ENCODE results near the gene CACNG1. TPM values are rescaled to one million over a fixed set of nuclear protein-coding genes. Genes with fewer than 3 reads are reported as not detected.

CACNG1 gene
- total and polyA plus RNA-seq, 3 donors from 2014 or later, result 0.69 TPM; not detected in 2

DNA sequence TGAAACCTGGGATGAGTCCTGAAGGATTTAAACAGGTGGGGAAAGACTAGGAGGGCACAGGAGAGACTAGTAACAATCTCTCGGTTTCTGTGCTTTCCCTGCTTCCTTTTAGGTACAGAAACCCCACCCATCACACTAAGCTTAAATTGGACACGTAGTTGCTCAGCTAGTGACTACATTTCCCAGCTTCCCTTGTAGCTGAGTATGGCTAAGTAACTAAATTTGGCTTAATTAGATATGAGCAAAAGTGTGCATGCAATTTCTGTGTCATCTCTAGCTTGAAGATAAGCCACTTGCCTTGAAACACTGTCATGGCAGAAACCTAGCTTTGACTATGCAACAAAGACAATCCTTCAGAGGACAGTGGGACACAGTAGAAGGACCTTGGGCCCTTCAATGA is 36.5 kb downstream of the CACNG1 start:
- Histone ChIP-seq H3K27ac (no peak overlapping the region), H3K4me3 (no peak overlapping the region), H3K36me3 (ENCODE audit: low read depth, missing control alignments) (no peaks in the 10 kb centered on the region), H3K9me3 (no peaks in the 10 kb centered on the region), H3K27me3 (no peaks in the 10 kb centered on the region), H3K4me1 (no peaks in the 10 kb centered on the region)
- intact Hi-C loops (cut with DNase I; ENCODE audit: low total_unique reads), result no loop called here
- 89 to 92% methylated on average over 2 of the region's 2 CpGs for WGBS, 2 donors
- no peak for TF ChIP-seq CTCF (IDR thresholded peaks at IDR 0.05)
- TF ChIP-seq POLR2A (IDR thresholded peaks at IDR 0.05), result no peak
- no peak for DNase-seq

- no peaks in the 10 kb centered on the region for H3K27me3 ChIP-seq
- no peak for TF ChIP-seq CTCF (IDR thresholded peaks at IDR 0.05)
- TF ChIP-seq POLR2A (IDR thresholded peaks at IDR 0.05), result no peak
- no peak for DNase-seq
- H3K9me3 ChIP-seq, result no peaks in the 10 kb centered on the region
- no peaks in the 10 kb centered on the region for H3K36me3 ChIP-seq (ENCODE audit: low read depth, missing control alignments)
- WGBS, 2 donors, result 77 to 91% methylated on average over 1 of the region's 1 CpG
- H3K4me1 ChIP-seq, result no peaks in the 10 kb centered on the region
- no peak overlapping the region for H3K4me3 ChIP-seq
- no peak overlapping the region for H3K27ac ChIP-seq
- intact Hi-C loops (cut with DNase I; ENCODE audit: low total_unique reads), result no loop called here
These were observed 37.8 kb downstream of the CACNG1 start for GRCh38 chr17:67082107-67082506.

GRCh38 chr17:67085406-67085805 is 41.1 kb downstream of the CACNG1 start:
- Histone ChIP-seq H3K4me3 (no peak overlapping the region), H3K27me3 (no peaks in the 10 kb centered on the region), H3K27ac (no peak overlapping the region), H3K9me3 (no peaks in the 10 kb centered on the region), H3K4me1 (no peaks in the 10 kb centered on the region), H3K36me3 (ENCODE audit: low read depth, missing control alignments) (no peaks in the 10 kb centered on the region)
- WGBS, 2 donors, result 79 to 89% methylated on average over 3 of the region's 3 CpGs
- TF ChIP-seq CTCF (IDR thresholded peaks at IDR 0.05) (no peak), POLR2A (IDR thresholded peaks at IDR 0.05) (no peak)
- intact Hi-C loops (cut with DNase I; ENCODE audit: low total_unique reads), result no loop called here
- DNase-seq, result no peak

DNA sequence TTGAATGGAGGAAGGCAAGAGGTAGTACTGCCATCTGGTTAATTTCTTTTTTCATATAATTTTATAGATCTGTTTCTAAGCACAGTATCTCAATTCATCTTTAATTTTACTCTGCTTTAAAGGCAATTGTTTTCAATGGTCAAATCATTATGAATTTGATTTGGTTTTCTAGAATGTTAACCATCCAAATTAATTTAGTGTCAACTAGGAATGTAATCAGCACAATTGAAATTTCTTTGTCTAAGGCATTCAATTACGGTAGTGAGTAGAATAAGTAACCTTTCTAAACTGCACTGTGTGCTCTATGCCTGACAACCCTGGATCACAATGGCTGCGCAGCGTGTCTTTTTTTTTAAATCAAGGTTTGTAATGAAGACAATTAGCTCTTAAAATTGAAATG is 44.3 kb downstream of the CACNG1 start:
- no peak for TF ChIP-seq CTCF (IDR thresholded peaks at IDR 0.05)
- no peak for TF ChIP-seq POLR2A (IDR thresholded peaks at IDR 0.05)
- no peaks in the 10 kb centered on the region for H3K27me3 ChIP-seq
- H3K27ac ChIP-seq, result no peak overlapping the region

GRCh38 chr17:67090341-67090740 is 46.0 kb downstream of the CACNG1 start:
- Histone ChIP-seq H3K4me3 (no peak overlapping the region), H3K27ac (no peak overlapping the region), H3K4me1 (no peaks in the 10 kb centered on the region), H3K9me3 (no peaks in the 10 kb centered on the region), H3K27me3 (no peaks in the 10 kb centered on the region), H3K36me3 (ENCODE audit: low read depth, missing control alignments) (no peaks in the 10 kb centered on the region)
- DNase-seq, result no peak
- no peak for TF ChIP-seq CTCF (IDR thresholded peaks at IDR 0.05)
- no peak for TF ChIP-seq POLR2A (IDR thresholded peaks at IDR 0.05)
- intact Hi-C loops (cut with DNase I; ENCODE audit: low total_unique reads), result no loop called here

More for the DNA sequence above, 44.3 kb downstream of the CACNG1 start:
- intact Hi-C loops (cut with DNase I; ENCODE audit: low total_unique reads), result no loop called here
- Histone ChIP-seq H3K4me1 (no peaks in the 10 kb centered on the region), H3K4me3 (no peak overlapping the region), H3K9me3 (no peaks in the 10 kb centered on the region), H3K36me3 (ENCODE audit: low read depth, missing control alignments) (no peaks in the 10 kb centered on the region)
- no peak for DNase-seq
- WGBS, 2 donors, result 94 to 97% methylated on average over 3 of the region's 3 CpGs

Measured in testis (tissue), 3 donors.